IMR-90 (cell line): Measurements from ENCODE around the gene ROR2. TPM values are rescaled to one million over a fixed set of nuclear protein-coding genes. Genes with fewer than 3 reads are reported as not detected.

Experiments
- ATAC-seq: fragments of 200-7000 bp; cut with Tn5 transposase; 2 replicates; pipeline ENCODE4 v1.9.1; 2020; ENCODE audit warnings: low read depth, mild to moderate bottlenecking, moderate library complexity
- BruUV-seq: library from RNA; stranded (reverse); fragments of 400-500 nt; replicated peaks from 2 replicates; lab custom pipeline; 2021; lab: Mats Ljungman, UMichigan
- CTCF ChIA-PET: fragments of 300-600 bp; formaldehyde crosslinking; extraction: SDS; loops from one replicate; lab custom pipeline; 2021; ENCODE audit warnings: antibody characterized with exemption; lab: Yijun Ruan, JAX
- POLR2A ChIA-PET: fragments of 300-600 bp; sonication (Branson Sonifier 250); formaldehyde crosslinking; loops from one replicate; lab custom pipeline; 2022; ENCODE audit warnings: antibody characterized with exemption; ENCODE audit not compliant: unreplicated experiment; lab: Charles Lee
- DNase-seq: peaks from one replicate; pipeline ENCODE4 v3.0.0; 2013
- H2AFZ ChIP-seq: replicated peaks from 2 replicates; pipeline ENCODE3; 2013; ENCODE audit warnings: low read length, mild to moderate bottlenecking; ENCODE audit not compliant: poor library complexity
- H2AK5ac ChIP-seq: 2 replicates; pipeline ENCODE4 v1.6.1; 2013; ENCODE audit warnings: low read depth, low read length, inconsistent platforms
- H2AK9ac ChIP-seq: replicated peaks from 2 replicates; pipeline ENCODE3; 2013; ENCODE audit warnings: mild to moderate bottlenecking, low read depth, low read length, moderate library complexity; ENCODE audit not compliant: poor library complexity
- H2BK120ac ChIP-seq: 2 replicates; pipeline ENCODE4 v1.6.1; 2013; ENCODE audit warnings: low read depth, low read length, inconsistent platforms
- H2BK15ac ChIP-seq: 3 replicates; pipeline ENCODE4 v1.6.1; 2013; ENCODE audit warnings: low read depth, low read length, inconsistent platforms
- H2BK20ac ChIP-seq: 2 replicates; pipeline ENCODE4 v1.6.1; 2013; ENCODE audit warnings: low read depth, mild to moderate bottlenecking, inconsistent platforms, low read length, moderate library complexity
- H2BK5ac ChIP-seq: 2 replicates; pipeline ENCODE4 v1.6.1; 2013; ENCODE audit warnings: mild to moderate bottlenecking, low read depth, low read length, inconsistent platforms; ENCODE audit not compliant: poor library complexity, severe bottlenecking
- H3K14ac ChIP-seq: replicated peaks from 2 replicates; pipeline ENCODE4 v1.6.1; 2013; ENCODE audit warnings: low read depth, low read length, inconsistent platforms
- H3K18ac ChIP-seq: 2 replicates; pipeline ENCODE4 v1.6.1; 2013; ENCODE audit warnings: low read depth, low read length, control low read depth
- H3K23ac ChIP-seq: 2 replicates; pipeline ENCODE4 v1.6.1; 2013; ENCODE audit warnings: low read depth, low read length, inconsistent platforms
- H3K27ac ChIP-seq: 2 replicates; pipeline ENCODE4 v1.5.1; 2013; ENCODE audit warnings: mild to moderate bottlenecking, control low read depth, low read length; ENCODE audit not compliant: insufficient read depth
- H3K27me3 ChIP-seq: 2 replicates; pipeline ENCODE4 v1.6.1; 2013; ENCODE audit warnings: low read length; ENCODE audit not compliant: control insufficient read depth, insufficient read depth
- H3K36me3 ChIP-seq: 2 replicates; pipeline ENCODE4 v1.6.1; 2013; ENCODE audit warnings: low read length, mixed read lengths; ENCODE audit not compliant: control insufficient read depth, insufficient read depth
- H3K4ac ChIP-seq: 2 replicates; pipeline ENCODE4 v1.6.1; 2013; ENCODE audit warnings: low read depth, low read length, inconsistent platforms
- H3K4me1 ChIP-seq: 2 replicates; pipeline ENCODE4 v1.6.1; 2013; ENCODE audit warnings: low read length, mixed read lengths; ENCODE audit not compliant: control insufficient read depth, insufficient read depth
- H3K4me2 ChIP-seq: 2 replicates; pipeline ENCODE4 v1.6.1; 2013; ENCODE audit warnings: low read depth, mild to moderate bottlenecking, control low read depth, low read length, moderate library complexity
- H3K4me3 ChIP-seq: 2 replicates; pipeline ENCODE4 v1.5.1; 2013; ENCODE audit warnings: low read depth, mild to moderate bottlenecking, control low read depth, low read length, moderate library complexity; ENCODE audit not compliant: insufficient read depth
- H3K56ac ChIP-seq: 2 replicates; pipeline ENCODE4 v1.6.1; 2013; ENCODE audit warnings: low read length, inconsistent platforms; ENCODE audit not compliant: insufficient read depth; ENCODE audit errors: extremely low read depth
- H3K79me1 ChIP-seq, 2 experiments: 2 replicates each; pipeline ENCODE4 v1.6.1; 2013; ENCODE audit warnings: low read length in 2 of 2, inconsistent platforms in 1 of 2, low read depth in 1 of 2
- H3K9ac ChIP-seq: 2 replicates; pipeline ENCODE4 v1.6.1; 2013; ENCODE audit warnings: low read depth, low read length, control low read depth
- H3K9me1 ChIP-seq: 2 replicates; pipeline ENCODE4 v1.6.1; 2013; ENCODE audit warnings: low read length, inconsistent platforms; ENCODE audit not compliant: insufficient read depth
- H3K9me3 ChIP-seq: 2 replicates; pipeline ENCODE4 v1.6.1; 2013; ENCODE audit warnings: low read length; ENCODE audit not compliant: control insufficient read depth, insufficient read depth
- H4K20me1 ChIP-seq: 2 replicates; pipeline ENCODE4 v1.6.1; 2013; ENCODE audit warnings: low read length, inconsistent platforms; ENCODE audit not compliant: insufficient read depth
- H4K5ac ChIP-seq: 2 replicates; pipeline ENCODE4 v1.6.1; 2013; ENCODE audit warnings: mild to moderate bottlenecking, low read depth, low read length, control low read depth
- H4K8ac ChIP-seq, 2 experiments: 2 replicates each; pipeline ENCODE4 v1.6.1; 2013; ENCODE audit warnings: low read depth in 2 of 2, low read length in 2 of 2, control low read depth in 1 of 2, inconsistent platforms in 1 of 2
- H4K91ac ChIP-seq: 2 replicates; pipeline ENCODE4 v1.6.1; 2013; ENCODE audit warnings: low read depth, low read length, inconsistent platforms; ENCODE audit not compliant: insufficient read depth
- CEBPB ChIP-seq: IDR thresholded peaks from 2 replicates; pipeline ENCODE4 v1.6.1; 2012; ENCODE audit warnings: low read depth, low read length, improper control_type of control experiment
- CHD1 ChIP-seq: IDR thresholded peaks from 2 replicates; pipeline ENCODE4 v1.6.1; 2012; ENCODE audit warnings: low read depth, low read length, improper control_type of control experiment
- FOS ChIP-seq: fragments of 150-350 bp; IDR thresholded peaks from 2 replicates; pipeline ENCODE4 v1.6.1; 2016; ENCODE audit warnings: low read depth, low read length
- MAFK ChIP-seq: IDR thresholded peaks from 2 replicates; pipeline ENCODE4 v1.6.1; 2012; ENCODE audit warnings: low read depth, low read length, improper control_type of control experiment
- MAZ ChIP-seq: IDR thresholded peaks from 2 replicates; pipeline ENCODE4 v1.6.1; 2012; ENCODE audit warnings: low read depth, mild to moderate bottlenecking, low read length, improper control_type of control experiment, moderate library complexity, borderline replicate concordance
- MXI1 ChIP-seq: IDR thresholded peaks from 2 replicates; pipeline ENCODE4 v1.6.1; 2012; ENCODE audit warnings: low read depth, mild to moderate bottlenecking, low read length, moderate library complexity, borderline replicate concordance
- NFE2L2 ChIP-seq: fragments of 150-350 bp; IDR thresholded peaks from 2 replicates; pipeline ENCODE4 v1.6.1; 2016; ENCODE audit warnings: low read depth, mild to moderate bottlenecking, low read length
- POLR2A ChIP-seq: IDR thresholded peaks from 2 replicates; pipeline ENCODE4 v1.6.1; 2012; ENCODE audit warnings: mild to moderate bottlenecking, low read depth, low read length
- RAD21 ChIP-seq: IDR thresholded peaks from 2 replicates; pipeline ENCODE4 v1.6.1; 2012; ENCODE audit warnings: low read length, improper control_type of control experiment
- RCOR1 ChIP-seq: IDR thresholded peaks from 2 replicates; pipeline ENCODE4 v1.6.1; 2012; ENCODE audit warnings: mild to moderate bottlenecking, low read length, improper control_type of control experiment; ENCODE audit not compliant: insufficient replicate concordance
- RFX5 ChIP-seq: IDR thresholded peaks from 2 replicates; pipeline ENCODE4 v1.8.0; 2012; ENCODE audit warnings: low read depth, mild to moderate bottlenecking, low read length, moderate library complexity
- SMC3 ChIP-seq: fragments of 150-350 bp; IDR thresholded peaks from 2 replicates; pipeline ENCODE4 v1.6.1; 2016; ENCODE audit warnings: low read depth, mild to moderate bottlenecking, antibody characterized with exemption, low read length, moderate library complexity
- USF2 ChIP-seq: fragments of 150-350 bp; IDR thresholded peaks from 2 replicates; pipeline ENCODE4 v1.6.1; 2017; ENCODE audit warnings: mild to moderate bottlenecking, antibody characterized with exemption, low read length, low read depth
- WGBS, 2 experiments: methylation state at CpG; one replicate each; pipeline versions ENCODE4 v1.1.5 to v1.1.7; 2013; ENCODE audit warnings: missing lambda C conversion rate in 2 of 2; ENCODE audit not compliant: insufficient read length in 1 of 2; ENCODE audit errors: extremely low coverage in 2 of 2; 5-methylcytosine and 5-hydroxymethylcytosine counted together
- dilution Hi-C: fragments of 300-500 bp; cut with HindIII; formaldehyde crosslinking; loops from one replicate; pipeline ENCODE4 v1.14.3; 2018; ENCODE audit warnings: low sequenced_read_pairs; ENCODE audit not compliant: unreplicated experiment
- in situ Hi-C: fragments of 300-500 bp; cut with MboI; formaldehyde crosslinking; loops from 3 replicates; pipeline ENCODE4 v1.14.3; 2019; ENCODE audit warnings: low sequenced_read_pairs, inconsistent platforms, mixed read lengths
- intact Hi-C: fragments of 100-400 bp; cut with micrococcal nuclease; formaldehyde crosslinking; loops from 2 replicates; pipeline ENCODE4 v1.10.0; 2022
- polyA plus RNA-seq, 3 experiments: library from polyadenylated mRNA; depleted of rRNA; stranded (reverse); fragments of >200 nt; gene quantifications; 2 replicates each; pipeline ENCODE4 v1.2.3, GENCODE V29; 2012; ENCODE audit warnings: low replicate concordance in 1 of 3
- total RNA-seq: library from RNA; depleted of rRNA; stranded (reverse); fragments of >200 nt; gene quantifications from 2 replicates; pipeline ENCODE4 v1.2.3, GENCODE V29; 2012
- TF ChIP-seq, protein P1 (sequence below): fragments of 150-350 bp; IDR thresholded peaks from 2 replicates; pipeline ENCODE4 v1.6.1; 2016; ENCODE audit warnings: low read depth, mild to moderate bottlenecking, low read length, moderate library complexity, borderline replicate concordance
- TF ChIP-seq, protein P2 (sequence below): conservative IDR thresholded peaks from 2 replicates; pipeline ENCODE4 v1.5.1; 2012; ENCODE audit warnings: mild to moderate bottlenecking, low read depth, low read length, improper control_type of control experiment

Gene ROR2
- total and polyA plus RNA-seq, 2 of the 4 experiments (the other 2 are of a cell fraction): 2.3 to 4.8 TPM

DNA sequence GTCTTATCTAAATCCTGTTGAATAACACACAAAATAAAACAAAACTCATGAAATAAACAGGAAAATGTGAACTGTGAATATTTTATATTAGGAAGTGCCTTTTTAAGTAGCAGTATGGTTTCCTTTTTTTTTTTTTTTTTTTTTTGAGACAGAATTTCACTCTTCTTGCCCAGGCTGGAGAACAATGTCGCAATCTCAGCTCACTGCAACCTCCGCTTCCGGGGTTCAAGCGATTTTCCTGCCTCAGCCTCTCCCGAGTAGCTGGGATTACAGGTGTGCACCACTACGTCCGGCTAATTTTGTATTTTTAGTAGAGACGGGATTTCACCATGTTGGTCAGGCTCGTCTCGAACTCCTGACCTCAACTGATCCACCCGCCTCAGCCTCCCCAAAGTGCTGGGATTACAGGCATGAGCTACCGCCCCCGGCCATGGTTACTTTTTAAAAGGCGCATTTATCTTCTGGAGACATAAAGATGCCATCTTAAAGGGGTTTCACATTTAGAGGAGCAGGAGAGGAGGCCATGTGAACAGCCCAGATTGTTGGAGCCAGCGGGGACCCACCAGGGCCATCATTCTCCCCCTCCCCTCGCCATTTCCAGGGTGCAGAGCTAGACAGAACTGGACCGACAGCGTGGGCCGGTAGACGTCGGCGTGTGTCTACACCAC, 64.1 kb downstream of the ROR2 start:
- intact Hi-C loops (no loop called here), dilution Hi-C loops (no loop called here), in situ Hi-C loops (no loop called here)
- no peak for ATAC-seq
- peaks cover 7% of the 10 kb centered on the region; the same call in 1 of the 2 replicates for H3K36me3 ChIP-seq
- peak overlapping the region; percentile 27 for H2BK5ac ChIP-seq
- no peak for DNase-seq
- H3K9me1 ChIP-seq: peaks cover 3% of the 10 kb centered on the region; the same call in 1 of the 2 replicates
- no peak overlapping the region; the same call in 1 of the 2 replicates for H4K5ac ChIP-seq
- no peak overlapping the region for H3K56ac ChIP-seq
- peak overlapping the region; percentile 39; the same call in 1 of the 2 replicates for H2AK5ac ChIP-seq
- H4K91ac ChIP-seq: peak overlapping the region; percentile 23; the same call in 1 of the 2 replicates
- no peak overlapping the region for H2AFZ ChIP-seq
- H4K20me1 ChIP-seq: no peaks in the 10 kb centered on the region
- H3K14ac ChIP-seq: no peak overlapping the region
- no peaks in the 10 kb centered on the region for H3K79me1 ChIP-seq
- H2AK9ac ChIP-seq: no peak overlapping the region
- no peaks in the 10 kb centered on the region for H3K9me3 ChIP-seq
- no peak overlapping the region for H3K23ac ChIP-seq
- H3K4me3 ChIP-seq: no peak overlapping the region
- no peak overlapping the region for H2BK15ac ChIP-seq
- no peak overlapping the region; the same call in 1 of the 2 replicates for H2BK20ac ChIP-seq
- ChIA-PET CTCF (no interaction called here), POLR2A (interaction anchor here (0.6 kb wide), 1 partner anchor 9 kb away, joined by 5 read pairs; no protein-coding TSS in a partner anchor)
- peaks cover 20% of the 10 kb centered on the region; the same call in 1 of the 2 replicates for H3K4me1 ChIP-seq
- H3K4me2 ChIP-seq: no peak overlapping the region
- H2BK120ac ChIP-seq: peak overlapping the region; percentile 7; the same call in 1 of the 2 replicates
- no peak overlapping the region for H3K9ac ChIP-seq
- H3K27me3 ChIP-seq: no peaks in the 10 kb centered on the region
- H3K18ac ChIP-seq: no peak overlapping the region; the same call in 1 of the 2 replicates
- 84% methylated on average over 10 of the region's 22 CpGs; no CpG with 5 or more reads in 1 of the 2 experiments for WGBS, 2 experiments
- BruUV-seq: no TSS peak
- peak overlapping the region; percentile 26; the same call in 1 of the 2 replicates for H3K4ac ChIP-seq
- H3K27ac ChIP-seq: peak overlapping the region; percentile 63; the same call in 1 of the 2 replicates
- no peak overlapping the region for H4K8ac ChIP-seq
- TF ChIP-seq MAZ: no peak
- TF ChIP-seq MAFK: no peak
- no peak for TF ChIP-seq RFX5
- TF ChIP-seq POLR2A: no peak
- no peak for TF ChIP-seq NFE2L2
- no peak for TF ChIP-seq RCOR1
- TF ChIP-seq CHD1: no peak
- TF ChIP-seq RAD21: no peak
- TF ChIP-seq MXI1: no peak
- TF ChIP-seq SMC3: no peak
- TF ChIP-seq, protein P1, sequence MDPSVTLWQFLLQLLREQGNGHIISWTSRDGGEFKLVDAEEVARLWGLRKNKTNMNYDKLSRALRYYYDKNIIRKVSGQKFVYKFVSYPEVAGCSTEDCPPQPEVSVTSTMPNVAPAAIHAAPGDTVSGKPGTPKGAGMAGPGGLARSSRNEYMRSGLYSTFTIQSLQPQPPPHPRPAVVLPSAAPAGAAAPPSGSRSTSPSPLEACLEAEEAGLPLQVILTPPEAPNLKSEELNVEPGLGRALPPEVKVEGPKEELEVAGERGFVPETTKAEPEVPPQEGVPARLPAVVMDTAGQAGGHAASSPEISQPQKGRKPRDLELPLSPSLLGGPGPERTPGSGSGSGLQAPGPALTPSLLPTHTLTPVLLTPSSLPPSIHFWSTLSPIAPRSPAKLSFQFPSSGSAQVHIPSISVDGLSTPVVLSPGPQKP: no peak
- TF ChIP-seq USF2: no peak
- no peak for TF ChIP-seq FOS
- TF ChIP-seq CEBPB: no peak
- TF ChIP-seq, protein P2, sequence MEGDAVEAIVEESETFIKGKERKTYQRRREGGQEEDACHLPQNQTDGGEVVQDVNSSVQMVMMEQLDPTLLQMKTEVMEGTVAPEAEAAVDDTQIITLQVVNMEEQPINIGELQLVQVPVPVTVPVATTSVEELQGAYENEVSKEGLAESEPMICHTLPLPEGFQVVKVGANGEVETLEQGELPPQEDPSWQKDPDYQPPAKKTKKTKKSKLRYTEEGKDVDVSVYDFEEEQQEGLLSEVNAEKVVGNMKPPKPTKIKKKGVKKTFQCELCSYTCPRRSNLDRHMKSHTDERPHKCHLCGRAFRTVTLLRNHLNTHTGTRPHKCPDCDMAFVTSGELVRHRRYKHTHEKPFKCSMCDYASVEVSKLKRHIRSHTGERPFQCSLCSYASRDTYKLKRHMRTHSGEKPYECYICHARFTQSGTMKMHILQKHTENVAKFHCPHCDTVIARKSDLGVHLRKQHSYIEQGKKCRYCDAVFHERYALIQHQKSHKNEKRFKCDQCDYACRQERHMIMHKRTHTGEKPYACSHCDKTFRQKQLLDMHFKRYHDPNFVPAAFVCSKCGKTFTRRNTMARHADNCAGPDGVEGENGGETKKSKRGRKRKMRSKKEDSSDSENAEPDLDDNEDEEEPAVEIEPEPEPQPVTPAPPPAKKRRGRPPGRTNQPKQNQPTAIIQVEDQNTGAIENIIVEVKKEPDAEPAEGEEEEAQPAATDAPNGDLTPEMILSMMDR: no peak
